Erythroblast (primary cell): ENCODE measurements around the gene DOP1B.
"Not testable (repeated sequence)": the region's sequence is repeated elsewhere in the genome, so short reads cannot be mapped to it uniquely, and the experiment has no call there.

Experiments used
- GATA1 ChIP-seq: IDR thresholded peaks from 2 replicates; pipeline ENCODE4 v1.6.1; 2011; ENCODE audit warnings: low read depth, mild to moderate bottlenecking, control low read depth, low read length, moderate library complexity
- POLR2A ChIP-seq: IDR thresholded peaks from 2 replicates; pipeline ENCODE4 v1.6.1; 2011; ENCODE audit warnings: mild to moderate bottlenecking, low read length

DNA sequence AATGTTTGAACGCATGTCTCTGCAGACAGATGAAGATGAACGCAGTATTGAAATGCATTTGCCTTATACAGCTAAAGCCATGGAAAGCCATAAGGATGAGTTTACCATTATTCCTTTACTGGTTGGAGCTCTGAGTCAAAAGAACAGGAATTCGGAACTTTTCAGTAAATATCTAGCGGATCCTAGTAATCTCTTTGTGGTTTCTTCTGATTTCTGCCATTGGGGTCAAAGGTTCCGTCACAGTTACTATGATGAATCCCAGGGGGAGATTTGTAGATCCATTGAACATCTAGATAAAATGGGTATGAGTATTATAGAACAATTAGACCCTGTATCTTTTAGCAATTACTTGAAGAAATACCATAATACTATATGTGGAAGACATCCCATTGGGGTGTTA, 25.8 kb upstream of the DOP1B start:
- TF ChIP-seq POLR2A, GATA1: not testable (repeated sequence)
